Measurements from ENCODE around the gene UNC79.

DNA sequence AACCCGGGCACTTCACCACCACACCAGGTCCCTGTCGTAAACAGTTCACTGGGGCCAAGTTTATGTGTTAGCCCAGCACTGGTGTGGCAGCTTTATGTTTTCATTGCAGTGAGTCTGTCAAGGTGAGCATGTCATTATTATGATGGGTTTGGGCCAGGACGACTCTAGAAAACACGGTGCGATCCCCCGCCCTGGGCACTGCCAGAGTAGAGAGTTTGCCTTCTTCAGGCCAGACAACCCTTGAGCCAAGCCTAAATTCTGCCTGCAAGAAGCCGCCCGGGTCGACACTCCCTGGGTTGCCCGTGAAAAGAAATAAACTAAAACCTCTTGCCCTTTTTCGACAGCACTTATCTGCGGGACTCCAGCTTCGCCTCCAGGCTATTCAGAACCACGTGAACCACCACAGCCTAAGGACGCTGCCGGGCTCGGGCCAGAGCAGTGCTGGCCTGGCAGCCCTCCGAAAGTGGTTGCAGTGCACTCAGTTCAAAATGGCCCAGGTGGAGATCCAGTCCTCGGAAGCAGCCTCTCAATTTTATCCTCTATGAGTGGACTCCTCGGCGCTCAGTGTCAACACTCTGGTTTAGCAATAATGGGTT lies 275.7 kb downstream of the UNC79 start:
- TF ChIP-seq EZH2 (IDR thresholded peaks at IDR 0.05) (no peak), EZH2phosphoT487 (IDR thresholded peaks at IDR 0.05) (no peak)
- TF ChIP-seq, protein P1, sequence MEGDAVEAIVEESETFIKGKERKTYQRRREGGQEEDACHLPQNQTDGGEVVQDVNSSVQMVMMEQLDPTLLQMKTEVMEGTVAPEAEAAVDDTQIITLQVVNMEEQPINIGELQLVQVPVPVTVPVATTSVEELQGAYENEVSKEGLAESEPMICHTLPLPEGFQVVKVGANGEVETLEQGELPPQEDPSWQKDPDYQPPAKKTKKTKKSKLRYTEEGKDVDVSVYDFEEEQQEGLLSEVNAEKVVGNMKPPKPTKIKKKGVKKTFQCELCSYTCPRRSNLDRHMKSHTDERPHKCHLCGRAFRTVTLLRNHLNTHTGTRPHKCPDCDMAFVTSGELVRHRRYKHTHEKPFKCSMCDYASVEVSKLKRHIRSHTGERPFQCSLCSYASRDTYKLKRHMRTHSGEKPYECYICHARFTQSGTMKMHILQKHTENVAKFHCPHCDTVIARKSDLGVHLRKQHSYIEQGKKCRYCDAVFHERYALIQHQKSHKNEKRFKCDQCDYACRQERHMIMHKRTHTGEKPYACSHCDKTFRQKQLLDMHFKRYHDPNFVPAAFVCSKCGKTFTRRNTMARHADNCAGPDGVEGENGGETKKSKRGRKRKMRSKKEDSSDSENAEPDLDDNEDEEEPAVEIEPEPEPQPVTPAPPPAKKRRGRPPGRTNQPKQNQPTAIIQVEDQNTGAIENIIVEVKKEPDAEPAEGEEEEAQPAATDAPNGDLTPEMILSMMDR (IDR thresholded peaks at IDR 0.05) = no peak
